Activated T-cell treated with anti-CD3 and anti-CD28 coated beads, Interleukin-2, amount 50 U/mL, for 1 hour (primary cell): ENCODE data around the gene PMIS2.

ENCODE experiments used
- DNase-seq: peaks from one replicate; pipeline ENCODE4 v3.0.0-alpha.2; 2020

PMIS2 gene

DNA sequence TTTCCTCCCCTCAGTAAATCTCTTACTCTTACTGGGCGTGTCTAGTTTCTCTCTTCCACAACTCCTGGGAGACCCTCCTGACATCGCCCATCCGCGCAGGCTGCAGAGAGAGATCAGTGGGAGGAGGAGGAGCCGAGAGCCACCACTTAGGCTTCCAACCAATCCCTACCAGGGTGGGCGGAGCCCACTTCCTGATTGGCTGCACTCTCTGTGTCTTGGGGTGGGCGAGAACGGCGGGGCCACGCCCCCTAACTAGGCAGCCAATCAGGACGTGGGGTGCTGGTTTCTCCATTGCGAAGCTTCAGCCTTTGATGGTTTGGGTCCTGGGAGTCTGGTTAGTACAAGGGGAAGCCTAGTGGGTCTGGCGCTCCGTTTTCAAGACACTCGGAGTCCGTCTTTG, at the start of gene PMIS2:
Gene PMIS2, plus strand, starts transcription at position 326 of the 400 bp plus-strand sequence. CDS start 87 bp downstream, outside the sequence.
- DNase-seq: no peak

DNA sequence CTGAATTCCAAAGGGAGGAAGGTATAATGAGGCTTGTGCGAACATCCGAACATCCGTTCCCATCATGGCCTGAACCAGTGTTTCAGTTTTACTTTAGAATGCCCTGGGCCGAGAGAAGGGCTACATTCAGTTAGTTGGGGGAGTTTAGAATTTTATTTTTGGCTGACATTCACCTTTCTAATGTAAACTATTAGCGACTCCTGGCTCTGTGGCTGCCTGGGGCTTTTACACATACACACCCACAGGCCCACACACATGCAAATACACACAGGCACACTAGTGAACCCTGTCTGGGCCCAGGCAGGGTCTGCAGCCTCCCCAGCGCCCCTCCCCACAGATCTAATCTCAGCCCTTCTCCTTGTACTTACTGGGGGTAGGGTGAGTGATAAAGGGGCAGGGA, 46.7 kb upstream of the PMIS2 start:
- no peak for DNase-seq

- no peak for DNase-seq
Observed at GRCh38 chr19:35539850-35540249, 46.1 kb upstream of the PMIS2 start.

GRCh38 chr19:35540356-35540927, 45.5 kb upstream of the PMIS2 start:
- DNase-seq: no peak

- no peak for DNase-seq
Observed at GRCh38 chr19:35542209-35542608, 43.8 kb upstream of the PMIS2 start.

- no peak for DNase-seq
Observed at GRCh38 chr19:35543280-35544109, 42.5 kb upstream of the PMIS2 start.

DNA sequence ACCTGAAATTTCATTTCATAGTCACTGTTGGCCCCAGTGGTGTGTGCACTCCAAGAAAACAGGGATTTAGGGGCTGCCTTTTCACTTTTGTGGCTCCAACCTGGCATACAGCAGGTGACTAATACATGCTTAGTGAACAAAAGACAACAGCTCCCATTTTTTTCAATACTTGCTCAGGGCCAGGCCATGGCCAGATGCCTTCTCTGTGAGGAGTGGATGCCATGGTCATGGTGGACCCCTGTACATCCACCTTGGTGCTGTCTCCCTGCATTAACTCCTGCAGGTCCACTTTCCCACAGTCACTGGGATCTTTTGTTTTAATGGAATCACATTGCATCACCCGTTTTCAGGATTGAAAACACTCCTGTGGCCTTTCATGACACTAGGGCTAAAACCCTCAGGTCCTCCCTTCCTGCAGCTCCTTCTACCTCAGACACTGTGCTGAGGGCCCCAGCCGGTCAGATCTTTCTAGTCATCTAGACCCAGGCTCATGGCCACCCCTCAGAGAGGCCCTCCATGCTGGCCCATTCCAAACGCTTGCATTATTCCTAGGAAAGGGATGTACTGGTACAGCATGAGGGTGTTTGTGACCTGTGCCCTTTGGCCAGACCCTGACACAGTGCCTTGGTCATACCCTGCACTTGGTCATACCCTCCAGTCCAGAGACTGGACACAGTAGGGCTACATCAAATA, 41.7 kb upstream of the PMIS2 start:
- no peak for DNase-seq

DNA sequence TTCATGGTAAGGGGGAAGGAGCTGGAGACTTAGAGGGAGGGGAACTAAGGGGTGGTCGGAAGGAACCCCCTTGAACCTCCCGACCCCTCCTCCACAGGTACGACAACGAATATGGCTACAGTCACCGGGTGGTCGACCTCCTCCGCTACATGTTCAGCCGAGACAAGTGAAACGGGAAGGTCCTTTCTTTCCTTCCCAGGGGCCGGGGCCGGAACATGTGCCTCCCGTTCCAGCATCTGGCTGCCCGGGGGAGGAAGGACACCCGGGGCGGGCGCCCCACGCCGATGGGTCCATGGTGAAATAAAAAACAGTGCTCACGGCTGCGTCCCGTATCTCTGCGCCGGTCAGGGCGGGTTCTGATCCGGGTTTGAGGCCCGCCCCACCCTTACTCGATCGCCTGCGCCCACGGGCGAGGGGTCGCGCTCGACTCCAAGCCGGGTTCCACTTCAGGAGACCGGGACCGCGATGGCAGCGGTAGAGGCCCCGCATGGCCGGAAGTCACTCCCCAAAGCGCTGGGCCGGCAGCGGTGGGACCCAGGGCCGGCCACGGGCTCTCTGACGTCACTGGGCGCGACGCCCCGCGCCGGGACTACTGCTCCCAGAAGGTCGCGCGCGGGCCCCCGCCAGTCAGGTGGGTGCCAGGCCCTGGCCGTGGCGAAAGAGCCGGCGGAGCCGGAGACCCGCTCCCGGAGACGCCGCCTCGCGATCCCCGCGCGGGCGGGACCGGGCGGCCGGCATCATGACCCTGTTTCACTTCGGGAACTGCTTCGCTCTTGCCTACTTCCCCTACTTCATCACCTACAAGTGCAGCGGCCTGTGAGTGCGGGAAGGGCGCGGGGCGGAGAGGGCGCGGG, 40.7 kb upstream of the PMIS2 start, which contains the start of gene TMEM147:
Gene TMEM147, plus strand, starts transcription at position 626 of the 854 bp plus-strand sequence. Its CDS starts 114 bp downstream, at position 740.
- DNase-seq: peak; percentile 81

GRCh38 chr19:35545855-35546381, 40.1 kb upstream of the PMIS2 start:
- DNase-seq: peak; percentile 58

- no peak for DNase-seq
Observed at GRCh38 chr19:35546532-35546931, 39.4 kb upstream of the PMIS2 start.

DNA sequence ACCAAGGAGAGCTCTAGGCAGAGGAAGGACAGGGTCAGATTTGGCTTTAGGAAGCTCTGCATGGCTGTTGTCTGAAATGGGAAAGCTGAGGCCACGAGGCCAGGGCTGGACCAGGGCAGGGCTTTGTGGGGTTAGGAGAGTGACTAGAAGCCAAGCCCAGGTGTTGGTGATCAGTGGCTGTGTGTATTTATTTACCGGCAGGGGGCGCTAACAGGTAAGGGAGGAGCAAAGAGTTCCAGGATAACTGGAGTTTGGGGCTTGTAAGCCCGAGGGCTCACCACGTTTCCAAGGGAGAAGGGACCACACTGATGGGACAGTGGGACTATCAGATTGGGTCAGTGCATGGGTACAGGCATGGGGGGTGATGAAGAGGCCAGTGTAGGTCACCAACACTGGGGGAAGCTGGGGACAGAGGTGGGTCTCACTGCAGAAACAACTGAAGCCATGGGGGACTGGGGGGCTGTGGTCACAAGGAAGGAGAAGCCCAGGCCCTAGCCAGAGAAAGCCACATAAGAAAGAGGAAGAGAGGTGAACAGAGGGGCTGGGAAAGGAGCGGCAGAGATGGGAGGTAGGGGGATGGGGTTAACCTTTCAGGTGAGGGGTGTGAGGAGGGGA, 36.7 kb upstream of the PMIS2 start:
- peak; percentile 55 for DNase-seq

GRCh38 chr19:35549879-35550523, 36.0 kb upstream of the PMIS2 start:
- DNase-seq: no peak

GRCh38 chr19:35551091-35551810, 34.7 kb upstream of the PMIS2 start:
- DNase-seq: no peak

- DNase-seq: no peak
Observed at GRCh38 chr19:35552534-35553384, 33.2 kb upstream of the PMIS2 start.

DNA sequence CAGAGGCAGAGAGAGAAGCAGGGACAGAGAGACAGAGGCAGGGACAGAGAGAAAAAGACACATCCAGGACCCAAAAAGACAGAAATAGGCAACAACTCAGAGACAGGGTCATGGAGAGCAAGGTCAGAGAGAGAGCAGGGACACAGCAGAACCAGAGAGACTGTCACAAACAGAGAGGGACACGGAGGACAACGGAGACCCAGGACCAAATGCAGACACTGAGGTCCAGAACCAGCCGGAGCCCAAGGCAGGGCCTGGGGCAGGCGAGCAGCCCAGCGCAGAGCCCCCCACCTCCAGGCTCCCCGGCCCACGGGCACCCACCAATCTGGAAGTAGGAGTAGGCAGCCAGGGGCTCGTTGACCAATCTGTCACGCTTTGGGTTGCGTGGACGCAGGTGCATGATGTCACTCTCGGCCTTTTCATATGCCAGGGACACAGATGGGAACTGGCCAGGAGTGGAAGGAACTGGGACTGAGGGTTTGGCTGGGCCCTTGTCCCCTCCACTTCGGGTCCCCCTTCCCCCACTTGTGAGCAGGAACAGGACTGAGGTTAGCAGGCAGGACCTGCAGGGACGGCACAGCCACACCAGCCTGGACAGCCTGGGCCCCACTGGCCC, 32.5 kb upstream of the PMIS2 start:
- DNase-seq: no peak

GRCh38 chr19:35554076-35554475, 31.9 kb upstream of the PMIS2 start:
- DNase-seq: no peak

DNA sequence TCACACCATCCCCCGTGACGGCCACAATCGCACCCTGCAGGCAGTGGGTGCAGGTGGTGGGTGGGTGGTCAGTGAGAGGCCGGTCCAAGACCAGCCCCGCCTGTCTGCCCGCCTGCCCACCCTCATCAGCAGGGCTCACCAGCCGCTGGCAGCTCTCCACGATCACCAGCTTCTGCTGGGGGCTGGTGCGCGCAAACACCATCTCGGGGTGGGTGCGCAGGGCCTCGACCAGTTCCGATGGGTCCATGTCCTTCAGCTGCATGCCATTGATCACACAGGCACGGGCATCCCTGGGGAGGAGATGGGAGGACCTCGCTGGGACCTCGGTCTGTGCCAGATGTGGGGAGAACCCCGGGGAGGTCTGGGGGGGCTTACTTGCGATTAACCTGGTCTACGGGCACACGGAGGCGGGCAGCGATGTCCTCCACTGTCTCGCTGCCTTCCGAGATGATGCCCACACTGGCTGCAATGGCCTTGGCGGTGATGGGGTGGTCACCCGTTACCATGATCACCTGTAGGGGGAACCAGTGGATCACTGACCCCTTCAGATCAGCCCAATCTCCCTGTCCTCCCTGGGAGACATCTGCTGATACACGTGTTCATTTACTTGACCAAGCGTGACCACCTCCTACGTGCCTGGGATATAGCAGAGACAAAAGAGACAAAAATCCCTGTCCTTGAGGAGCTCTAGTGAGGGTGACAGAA, 30.5 kb upstream of the PMIS2 start:
- no peak for DNase-seq

GRCh38 chr19:35556025-35556590, 29.9 kb upstream of the PMIS2 start:
- no peak for DNase-seq
